BE2C (cell line): Measurements from ENCODE around the gene CPEB1. TPM values are rescaled to one million over a fixed set of nuclear protein-coding genes. Genes with fewer than 3 reads are reported as not detected.
A peak's percentile ranks its signal among the peaks of the same experiment; 100 is the strongest.

Experiments used
- DNase-seq: peaks from one replicate; pipeline ENCODE4 v3.0.0-alpha.2; 2020
- H3K27me3 ChIP-seq: fragments of 250-450 bp; sonication (Bioruptor Pico); 2 replicates; pipeline ENCODE4 v1.5.1; 2020; ENCODE audit warnings: mild to moderate bottlenecking
- H3K36me3 ChIP-seq: fragments of 250-450 bp; sonication (Bioruptor Pico); 2 replicates; pipeline ENCODE4 v1.5.1; 2020; ENCODE audit warnings: mild to moderate bottlenecking
- H3K4me1 ChIP-seq: fragments of 250-450 bp; sonication (Bioruptor Pico); 2 replicates; pipeline ENCODE4 v1.5.1; 2020
- H3K4me3 ChIP-seq: 2 replicates; pipeline ENCODE4 v1.5.1; 2011; ENCODE audit warnings: low read depth, low read length
- H3K9me3 ChIP-seq: fragments of 250-450 bp; sonication (Bioruptor Pico); 2 replicates; pipeline ENCODE4 v1.5.1; 2020
- polyA plus RNA-seq: library from polyadenylated mRNA; unstranded; fragments of >200 nt; gene quantifications from one replicate; pipeline ENCODE4 v1.2.1, GENCODE V29; 2012; ENCODE audit warnings: low read depth, missing spikeins; ENCODE audit not compliant: insufficient read length, insufficient read depth
- TF ChIP-seq, protein P1 (sequence below): IDR thresholded peaks from 2 replicates; pipeline ENCODE4 v1.5.1; 2012; ENCODE audit warnings: mild to moderate bottlenecking, low read depth, low read length

The CPEB1 gene
- 3.1 TPM for polyA plus RNA-seq

DNA sequence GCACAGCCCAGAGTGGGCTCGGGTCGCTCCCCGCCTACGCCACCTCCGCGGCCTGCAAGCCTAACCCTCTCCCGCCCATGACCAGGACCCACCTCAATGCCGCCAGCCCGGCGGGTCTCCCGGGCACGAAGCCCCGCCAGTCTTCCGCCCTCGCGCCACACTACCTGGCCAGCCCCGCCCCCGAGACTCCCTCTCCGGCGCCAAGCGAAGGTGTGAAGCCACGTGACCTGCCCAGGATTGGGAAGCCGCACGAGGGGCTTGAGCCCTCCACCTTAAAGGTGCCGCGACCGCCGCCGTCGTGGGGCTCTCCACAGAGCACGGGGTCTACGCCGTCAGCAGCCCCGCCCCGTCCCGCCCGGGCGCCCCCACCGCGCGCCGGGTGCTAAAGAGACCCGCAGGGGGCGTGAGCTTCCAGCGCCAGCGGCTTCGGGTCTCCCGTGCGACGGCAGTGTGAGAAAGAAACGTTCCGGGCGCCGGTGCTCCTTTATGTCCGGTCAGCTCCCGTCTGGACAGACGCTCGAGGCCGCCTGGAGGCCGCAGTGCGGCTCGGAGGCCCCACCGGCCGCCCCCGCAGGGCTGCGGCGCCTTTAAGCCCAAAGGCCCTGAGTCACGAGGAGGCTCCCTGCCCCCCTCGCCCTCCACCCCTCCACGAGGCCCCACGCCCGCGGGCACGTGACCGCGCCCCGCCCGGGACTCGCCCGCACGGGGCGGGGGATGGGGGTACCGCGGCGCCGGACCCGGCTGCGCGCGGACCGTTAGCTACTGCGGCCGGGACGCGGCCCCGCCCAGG lies at the start of gene CPEB1:
TSS of gene CPEB1 (minus strand) at position 319 of the 790 bp plus-strand sequence. CDS start 18,904 bp downstream, outside the sequence.
- TF ChIP-seq, protein P1, sequence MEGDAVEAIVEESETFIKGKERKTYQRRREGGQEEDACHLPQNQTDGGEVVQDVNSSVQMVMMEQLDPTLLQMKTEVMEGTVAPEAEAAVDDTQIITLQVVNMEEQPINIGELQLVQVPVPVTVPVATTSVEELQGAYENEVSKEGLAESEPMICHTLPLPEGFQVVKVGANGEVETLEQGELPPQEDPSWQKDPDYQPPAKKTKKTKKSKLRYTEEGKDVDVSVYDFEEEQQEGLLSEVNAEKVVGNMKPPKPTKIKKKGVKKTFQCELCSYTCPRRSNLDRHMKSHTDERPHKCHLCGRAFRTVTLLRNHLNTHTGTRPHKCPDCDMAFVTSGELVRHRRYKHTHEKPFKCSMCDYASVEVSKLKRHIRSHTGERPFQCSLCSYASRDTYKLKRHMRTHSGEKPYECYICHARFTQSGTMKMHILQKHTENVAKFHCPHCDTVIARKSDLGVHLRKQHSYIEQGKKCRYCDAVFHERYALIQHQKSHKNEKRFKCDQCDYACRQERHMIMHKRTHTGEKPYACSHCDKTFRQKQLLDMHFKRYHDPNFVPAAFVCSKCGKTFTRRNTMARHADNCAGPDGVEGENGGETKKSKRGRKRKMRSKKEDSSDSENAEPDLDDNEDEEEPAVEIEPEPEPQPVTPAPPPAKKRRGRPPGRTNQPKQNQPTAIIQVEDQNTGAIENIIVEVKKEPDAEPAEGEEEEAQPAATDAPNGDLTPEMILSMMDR = no peak
- Histone ChIP-seq H3K9me3 (no peaks in the 10 kb centered on the region; the same call in 1 of the 2 replicates), H3K27me3 (peaks cover 69% of the 10 kb centered on the region), H3K4me1 (no peaks in the 10 kb centered on the region), H3K36me3 (no peaks in the 10 kb centered on the region), H3K4me3 (peak within 1 kb of the TSS; percentile 34)
- DNase-seq = peak; percentile 39

DNA sequence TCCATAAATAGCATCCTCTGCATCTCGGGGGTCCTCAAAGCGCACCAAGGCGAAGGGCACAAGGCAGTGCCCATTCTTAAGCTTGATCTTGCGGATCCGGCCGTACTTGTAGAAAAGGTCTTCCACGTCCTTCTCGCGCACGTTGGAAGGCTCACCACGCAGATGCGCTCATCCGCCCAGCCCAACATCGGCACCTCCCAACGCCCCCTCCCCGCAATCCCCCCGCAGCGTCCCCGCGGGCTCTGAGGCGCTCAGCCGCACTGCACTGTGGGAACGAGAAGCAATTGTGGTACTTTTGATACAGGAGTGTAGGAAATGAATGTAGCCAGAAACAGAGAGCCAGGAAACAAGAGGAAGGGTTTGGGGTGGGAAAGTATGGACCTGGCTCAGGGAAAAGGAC lies 45.0 kb upstream of the CPEB1 start:
- Histone ChIP-seq H3K27me3 (no peaks in the 10 kb centered on the region), H3K4me3 (no peak overlapping the region), H3K4me1 (no peaks in the 10 kb centered on the region), H3K9me3 (no peaks in the 10 kb centered on the region; the same call in 1 of the 2 replicates), H3K36me3 (peaks cover 4% of the 10 kb centered on the region)
- TF ChIP-seq, protein P1 = no peak
- no peak for DNase-seq

GRCh38 chr15:82689147-82689546 lies 42.0 kb upstream of the CPEB1 start:
- H3K4me1 ChIP-seq = no peaks in the 10 kb centered on the region
- no peak overlapping the region for H3K4me3 ChIP-seq
- H3K9me3 ChIP-seq = no peaks in the 10 kb centered on the region; the same call in 1 of the 2 replicates
- DNase-seq = no peak
- H3K36me3 ChIP-seq = 0 out of 2 replicates have a peak, but pooled peaks cover 2% of the 10 kb centered on the region
- H3K27me3 ChIP-seq = no peaks in the 10 kb centered on the region
- TF ChIP-seq, protein P1 = no peak

GRCh38 chr15:82688691-82689090 lies 41.5 kb upstream of the CPEB1 start:
- DNase-seq = no peak
- TF ChIP-seq, protein P1 = no peak
- Histone ChIP-seq H3K4me1 (no peaks in the 10 kb centered on the region), H3K36me3 (0 out of 2 replicates have a peak, but pooled peaks cover 2% of the 10 kb centered on the region), H3K9me3 (no peaks in the 10 kb centered on the region; the same call in 1 of the 2 replicates), H3K4me3 (no peak overlapping the region), H3K27me3 (no peaks in the 10 kb centered on the region)

DNA sequence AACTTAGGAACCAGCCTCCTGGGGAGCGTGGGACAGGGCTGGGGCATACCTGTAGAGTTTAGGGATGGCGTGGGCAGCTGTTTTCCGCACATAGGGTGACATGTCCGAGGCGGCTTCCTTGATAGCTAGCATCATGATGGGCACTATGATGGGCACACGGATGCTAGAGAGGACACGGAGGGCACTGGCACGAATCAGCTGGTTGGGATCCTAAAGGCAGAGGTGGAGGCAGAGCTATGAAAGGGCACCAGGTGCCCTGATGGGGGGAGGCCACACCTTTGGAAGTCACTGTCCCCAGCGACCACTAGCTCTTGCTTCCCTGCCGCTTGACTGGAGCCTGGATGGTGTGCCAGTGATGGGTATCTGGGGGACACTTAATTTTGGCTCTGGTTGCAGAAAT lies 34.2 kb upstream of the CPEB1 start:
- no peak for DNase-seq
- no peak overlapping the region for H3K4me3 ChIP-seq
- H3K4me1 ChIP-seq = no peaks in the 10 kb centered on the region
- TF ChIP-seq, protein P1 = no peak
- 0 out of 2 replicates have a peak, but pooled peaks cover 6% of the 10 kb centered on the region for H3K27me3 ChIP-seq
- 0 out of 2 replicates have a peak, but pooled peaks cover 2% of the 10 kb centered on the region for H3K36me3 ChIP-seq
- no peaks in the 10 kb centered on the region for H3K9me3 ChIP-seq
